Measurements from ENCODE around the gene POU2F1.

DNA sequence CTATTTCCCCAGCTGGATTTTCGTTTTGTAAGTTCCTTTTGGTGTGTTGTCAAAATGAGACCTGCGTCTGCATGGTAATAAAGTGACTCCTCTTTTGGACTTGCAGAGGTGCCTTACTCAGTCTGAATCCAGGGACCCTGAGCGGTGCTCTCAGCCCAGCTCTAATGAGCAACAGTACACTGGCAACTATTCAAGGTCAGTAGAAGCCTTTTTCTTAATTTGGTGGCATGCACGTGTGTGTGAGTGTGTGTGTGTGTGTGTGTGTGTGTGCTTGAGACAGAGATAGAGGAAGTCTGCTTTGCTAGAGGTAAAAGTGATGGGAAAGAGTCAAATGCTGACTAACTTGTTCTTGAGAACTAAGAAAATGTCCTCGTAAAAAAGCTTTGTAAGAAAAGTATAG, 192.2 kb downstream of the POU2F1 start:
- TF ChIP-seq, protein P1, sequence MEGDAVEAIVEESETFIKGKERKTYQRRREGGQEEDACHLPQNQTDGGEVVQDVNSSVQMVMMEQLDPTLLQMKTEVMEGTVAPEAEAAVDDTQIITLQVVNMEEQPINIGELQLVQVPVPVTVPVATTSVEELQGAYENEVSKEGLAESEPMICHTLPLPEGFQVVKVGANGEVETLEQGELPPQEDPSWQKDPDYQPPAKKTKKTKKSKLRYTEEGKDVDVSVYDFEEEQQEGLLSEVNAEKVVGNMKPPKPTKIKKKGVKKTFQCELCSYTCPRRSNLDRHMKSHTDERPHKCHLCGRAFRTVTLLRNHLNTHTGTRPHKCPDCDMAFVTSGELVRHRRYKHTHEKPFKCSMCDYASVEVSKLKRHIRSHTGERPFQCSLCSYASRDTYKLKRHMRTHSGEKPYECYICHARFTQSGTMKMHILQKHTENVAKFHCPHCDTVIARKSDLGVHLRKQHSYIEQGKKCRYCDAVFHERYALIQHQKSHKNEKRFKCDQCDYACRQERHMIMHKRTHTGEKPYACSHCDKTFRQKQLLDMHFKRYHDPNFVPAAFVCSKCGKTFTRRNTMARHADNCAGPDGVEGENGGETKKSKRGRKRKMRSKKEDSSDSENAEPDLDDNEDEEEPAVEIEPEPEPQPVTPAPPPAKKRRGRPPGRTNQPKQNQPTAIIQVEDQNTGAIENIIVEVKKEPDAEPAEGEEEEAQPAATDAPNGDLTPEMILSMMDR (IDR thresholded peaks at IDR 0.05) = no peak
- TF ChIP-seq POLR2A (IDR thresholded peaks at IDR 0.05) (no peak), EP300 (IDR thresholded peaks at IDR 0.05) (no peak)

Measured in ovary (tissue), 3 donors.